DND-41 (cell line): ENCODE measurements around the gene KBTBD4.
A peak's percentile ranks its signal among the peaks of the same experiment; 100 is the strongest.

ENCODE experiments used
- ATAC-seq: fragments of 200-7000 bp; cut with Tn5 transposase; 3 replicates; pipeline ENCODE4 v1.9.1; 2021; ENCODE audit warnings: low read depth; ENCODE audit not compliant: insufficient read depth
- DNase-seq: peaks from one replicate; pipeline ENCODE4 v3.0.0-alpha.2; 2020
- H2AFZ ChIP-seq: 2 replicates; pipeline ENCODE4 v1.6.0; 2012; ENCODE audit warnings: low read depth, low read length
- H3K27ac ChIP-seq: 2 replicates; pipeline ENCODE4 v1.5.1; 2012; ENCODE audit warnings: low read length, inconsistent platforms
- H3K27me3 ChIP-seq: fragments of 200-600 bp; sonication (generic); 2 replicates; pipeline ENCODE4 v1.6.0; 2012; ENCODE audit warnings: low read length, mild to moderate bottlenecking, inconsistent platforms; ENCODE audit not compliant: insufficient read depth, poor library complexity
- H3K36me3 ChIP-seq: 2 replicates; pipeline ENCODE4 v1.5.1; 2012; ENCODE audit warnings: low read length, inconsistent platforms; ENCODE audit not compliant: insufficient read depth
- H3K4me1 ChIP-seq: 2 replicates; pipeline ENCODE4 v1.5.1; 2012; ENCODE audit warnings: mild to moderate bottlenecking, low read length; ENCODE audit not compliant: insufficient read depth
- H3K4me2 ChIP-seq: 2 replicates; pipeline ENCODE4 v1.6.0; 2012; ENCODE audit warnings: mild to moderate bottlenecking, moderate library complexity, low read length, inconsistent platforms; ENCODE audit not compliant: insufficient read depth
- H3K4me3 ChIP-seq, 2 experiments: fragments of 200-600 bp in 1 of 2; shearing (Covaris generic) in 1 of 2; 2 replicates each; pipeline ENCODE4 v1.5.1; 2012 to 2016; ENCODE audit warnings: inconsistent platforms in 2 of 2, low read length in 2 of 2, mild to moderate bottlenecking in 2 of 2, low read depth in 1 of 2, moderate library complexity in 1 of 2
- H3K79me2 ChIP-seq: 2 replicates; pipeline ENCODE4 v1.6.0; 2012; ENCODE audit warnings: low read length, inconsistent platforms; ENCODE audit not compliant: insufficient read depth
- H3K9ac ChIP-seq: 2 replicates; pipeline ENCODE4 v1.6.0; 2012; ENCODE audit warnings: low read depth, mild to moderate bottlenecking, inconsistent platforms, low read length, moderate library complexity
- H3K9me3 ChIP-seq: 2 replicates; pipeline ENCODE4 v1.5.1; 2012; ENCODE audit warnings: low read length, moderate library complexity, mild to moderate bottlenecking, inconsistent platforms; ENCODE audit not compliant: insufficient read depth, severe bottlenecking
- H4K20me1 ChIP-seq: 2 replicates; pipeline ENCODE4 v1.6.0; 2012; ENCODE audit warnings: low read length; ENCODE audit not compliant: insufficient read depth
- CTCF ChIP-seq: IDR thresholded peaks from 2 replicates; pipeline ENCODE4 v1.5.1; 2012; ENCODE audit warnings: borderline replicate concordance, low read length, moderate library complexity, mild to moderate bottlenecking; ENCODE audit not compliant: poor library complexity, severe bottlenecking; ENCODE audit errors: extremely low read depth
- EZH2 ChIP-seq: IDR thresholded peaks from 3 replicates; pipeline ENCODE4 v1.6.1; 2012; ENCODE audit warnings: borderline replicate concordance, low read depth, mild to moderate bottlenecking, moderate library complexity, low read length, inconsistent platforms; ENCODE audit not compliant: severe bottlenecking

The KBTBD4 gene

GRCh38 chr11:47524291-47524874 lies 54.4 kb downstream of the KBTBD4 start:
- Histone ChIP-seq H3K27me3 (no peaks in the 10 kb centered on the region), H4K20me1 (peaks cover 91% of the 10 kb centered on the region), H3K4me1 (peaks cover 9% of the 10 kb centered on the region; the same call in 1 of the 2 replicates), H3K9me3 (no peaks in the 10 kb centered on the region), H3K9ac (no peak overlapping the region), H3K79me2 (peaks cover 100% of the 10 kb centered on the region), H3K36me3 (peaks cover 9% of the 10 kb centered on the region; the same call in 1 of the 2 replicates), H3K27ac (no peak overlapping the region), H3K4me3 (no peak overlapping the region), H3K4me2 (no peak overlapping the region), H2AFZ (no peak overlapping the region)
- ATAC-seq (no peak; the same call in 2 of the 3 replicates), DNase-seq (no peak)
- TF ChIP-seq CTCF, result no peak

GRCh38 chr11:47523490-47524225 lies 55.1 kb downstream of the KBTBD4 start:
- 0 out of 2 replicates have a peak overlapping the region, but pooled peaks have one; percentile 24 for H3K27ac ChIP-seq

More at GRCh38 chr11:47523490-47524225, 55.1 kb downstream of the KBTBD4 start:
- no peak for DNase-seq
- no peaks in the 10 kb centered on the region for H3K9me3 ChIP-seq
- no peak overlapping the region for H3K4me2 ChIP-seq
- H4K20me1 ChIP-seq, result peaks cover 89% of the 10 kb centered on the region
- no peak overlapping the region for H3K4me3 ChIP-seq
- no peaks in the 10 kb centered on the region for H3K27me3 ChIP-seq
- H3K79me2 ChIP-seq, result peaks cover 100% of the 10 kb centered on the region
- peaks cover 7% of the 10 kb centered on the region; the same call in 1 of the 2 replicates for H3K36me3 ChIP-seq
- H2AFZ ChIP-seq, result no peak overlapping the region
- H3K9ac ChIP-seq, result no peak overlapping the region
- peaks cover 9% of the 10 kb centered on the region; the same call in 1 of the 2 replicates for H3K4me1 ChIP-seq
- ATAC-seq, result peak; percentile 67
- TF ChIP-seq CTCF (no peak), EZH2 (no peak)
